Activated CD4-positive, alpha-beta memory T cell treated with anti-CD3 and anti-CD28 coated beads for 36 hours (primary cell): Measurements from ENCODE around the gene PKD2. TPM values are rescaled to one million over a fixed set of nuclear protein-coding genes. Genes with fewer than 3 reads are reported as not detected.
"Not testable (repeated sequence)": the region's sequence is repeated elsewhere in the genome, so short reads cannot be mapped to it uniquely, and the experiment has no call there.

Experiments
- CTCF ChIA-PET: fragments of 350-600 bp; sonication (Branson Sonifier 250); formaldehyde crosslinking; loops from one replicate; lab custom pipeline; 2021; ENCODE audit warnings: antibody characterized with exemption, inconsistent platforms; lab: Charles Lee
- POLR2A ChIA-PET: fragments of 350-600 bp; sonication (Branson Sonifier 250); formaldehyde crosslinking; loops from one replicate; lab custom pipeline; 2021; ENCODE audit warnings: antibody characterized with exemption; lab: Charles Lee
- DNase-seq: peaks from one replicate; pipeline ENCODE4 v3.0.0-alpha.2; 2020
- H3K27ac Mint-ChIP-seq: one replicate; pipeline ENCODE4 v1.8.0; 2021; ENCODE audit warnings: mixed read lengths
- H3K27me3 Mint-ChIP-seq: one replicate; pipeline ENCODE4 v1.8.0; 2021; ENCODE audit warnings: mixed read lengths
- H3K36me3 Mint-ChIP-seq: one replicate; pipeline ENCODE4 v1.8.0; 2021; ENCODE audit warnings: mixed read lengths
- H3K4me1 Mint-ChIP-seq: one replicate; pipeline ENCODE4 v1.8.0; 2021; ENCODE audit warnings: low read depth, mixed read lengths
- H3K4me3 Mint-ChIP-seq: one replicate; pipeline ENCODE4 v1.8.0; 2021; ENCODE audit warnings: mild to moderate bottlenecking, mixed read lengths
- H3K9me3 Mint-ChIP-seq: one replicate; pipeline ENCODE4 v1.8.0; 2021; ENCODE audit warnings: mixed read lengths
- intact Hi-C: fragments of 100-400 bp; cut with micrococcal nuclease; formaldehyde crosslinking; loops from one replicate; pipeline ENCODE4 v1.15.1; 2023
- total RNA-seq, 2 experiments: library from RNA; stranded (reverse); gene quantifications; one replicate each; pipeline ENCODE4 v1.2.3, GENCODE V29; 2021

The PKD2 gene
- total RNA-seq, 2 experiments from 2014 or later, result 4.0 to 4.2 TPM

DNA sequence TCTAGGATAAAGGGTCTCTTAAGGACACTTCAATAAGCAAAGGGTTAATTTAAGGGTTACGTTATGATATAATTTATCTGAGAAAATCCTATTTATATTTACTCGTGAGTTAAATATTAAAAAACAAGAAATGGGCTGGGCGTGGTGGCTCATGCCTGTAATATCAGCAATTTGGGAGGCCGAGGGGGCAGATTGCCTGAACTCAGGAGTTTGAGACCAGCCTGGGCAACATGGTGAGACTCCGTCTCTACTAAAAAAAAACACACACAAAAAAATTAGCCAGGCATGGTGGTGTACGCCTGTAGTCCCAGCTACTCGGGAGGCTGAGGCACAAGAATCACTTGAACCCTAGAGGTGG is 100.7 kb downstream of the PKD2 start:
- H3K27ac Mint-ChIP-seq, DNase-seq, H3K4me3 Mint-ChIP-seq, POLR2A ChIA-PET, intact Hi-C loops, H3K36me3 Mint-ChIP-seq, H3K9me3 Mint-ChIP-seq, H3K27me3 Mint-ChIP-seq, H3K4me1 Mint-ChIP-seq: not testable (repeated sequence)
- CTCF ChIA-PET, result interaction anchor here (1.1 kb wide), 1 partner anchor 103 kb away, joined by 3 read pairs; no protein-coding TSS in a partner anchor

DNA sequence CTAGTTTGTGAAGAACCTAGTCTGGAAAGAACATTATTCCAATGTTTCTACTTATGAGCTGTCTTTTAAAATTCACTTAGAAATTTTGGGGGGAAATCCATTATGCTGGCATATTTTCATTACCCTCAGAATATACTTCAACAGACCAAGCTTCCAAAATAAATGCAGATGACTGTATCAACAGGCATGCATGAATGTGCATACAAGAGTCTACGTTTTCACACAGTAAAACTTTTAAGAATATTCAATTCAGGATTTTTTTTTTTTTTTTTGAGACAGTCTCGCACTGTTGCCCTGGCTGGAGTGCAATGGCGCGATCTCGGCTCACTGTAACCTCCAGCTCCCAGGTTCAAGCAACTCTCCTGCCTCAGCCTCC is 101.3 kb downstream of the PKD2 start:
- peaks cover under 1% of the 10 kb centered on the region for H3K27me3 Mint-ChIP-seq
- H3K9me3 Mint-ChIP-seq, result no peaks in the 10 kb centered on the region
- H3K36me3 Mint-ChIP-seq, result no peaks in the 10 kb centered on the region
- intact Hi-C loops, result no loop called here
- DNase-seq, result no peak
- H3K27ac Mint-ChIP-seq, result no peak overlapping the region
- H3K4me3 Mint-ChIP-seq, result no peak overlapping the region
- ChIA-PET POLR2A (no interaction called here), CTCF (no interaction called here)
- peaks cover 2% of the 10 kb centered on the region for H3K4me1 Mint-ChIP-seq

DNA sequence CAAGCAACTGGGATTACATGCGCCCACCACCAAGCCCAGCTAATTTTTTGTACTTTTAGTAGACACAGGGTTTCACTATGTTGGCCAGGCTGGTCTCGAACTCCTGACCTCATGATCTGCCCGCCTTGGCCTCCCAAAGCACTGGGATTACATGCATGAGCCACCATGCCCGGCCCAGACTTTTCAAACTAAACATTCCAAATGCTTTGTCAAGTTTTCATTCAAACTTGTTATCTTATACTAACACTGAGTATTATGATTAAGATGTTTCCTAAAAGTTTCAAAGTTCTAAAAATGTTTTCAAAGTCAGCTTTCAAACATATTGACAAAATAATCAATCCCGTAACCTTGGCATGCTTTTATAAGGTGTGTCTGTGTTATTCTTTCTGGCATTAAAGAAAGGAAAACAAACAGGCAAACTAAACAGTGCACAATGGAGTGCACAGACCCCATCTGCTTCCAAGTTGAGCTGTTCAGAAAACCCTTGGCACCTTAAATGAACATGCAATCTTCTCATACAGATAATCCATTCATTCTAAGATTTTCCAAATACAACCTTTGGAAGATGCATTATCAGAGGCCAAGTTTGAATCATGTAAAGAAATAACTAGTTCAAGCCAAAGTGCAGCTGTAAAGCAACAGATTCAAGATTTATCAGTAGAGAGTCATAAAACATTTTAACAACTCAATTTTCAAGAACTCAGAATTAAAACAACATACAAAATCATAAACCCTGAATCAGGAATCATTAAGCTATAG is 101.9 kb downstream of the PKD2 start:
- CTCF ChIA-PET, result interaction anchor here (1.1 to 1.4 kb wide), 2 partner anchors 34 to 110 kb away, joined by 3 to 4 read pairs; no protein-coding TSS in a partner anchor
- no peak for DNase-seq
- POLR2A ChIA-PET, result no interaction called here
- intact Hi-C loops, result no loop called here
- Mint-ChIP-seq H3K4me1 (peaks cover 2% of the 10 kb centered on the region), H3K36me3 (no peaks in the 10 kb centered on the region), H3K4me3 (no peak overlapping the region), H3K27me3 (no peaks in the 10 kb centered on the region), H3K27ac (no peak overlapping the region), H3K9me3 (no peaks in the 10 kb centered on the region)

DNA sequence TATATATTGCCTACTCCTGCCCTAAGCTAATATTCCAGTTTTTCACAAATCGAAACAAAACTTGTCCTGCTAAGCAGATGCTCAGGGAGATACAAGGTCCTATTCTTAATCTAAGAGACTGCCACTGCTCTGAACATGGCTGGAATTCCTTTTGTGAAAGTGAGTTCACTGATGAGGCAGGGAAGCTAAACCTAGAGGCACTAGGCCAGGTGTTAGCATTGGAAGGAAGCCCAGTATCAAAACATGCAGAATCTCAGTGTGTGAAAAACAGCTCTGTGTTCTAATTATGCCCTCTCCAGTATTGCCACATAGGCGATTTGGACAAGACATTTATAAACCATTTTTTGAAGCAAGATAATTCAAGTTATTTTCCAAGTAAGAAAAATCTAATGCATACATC is 103.4 kb downstream of the PKD2 start:
- H3K4me1 Mint-ChIP-seq, result peaks cover 2% of the 10 kb centered on the region
- ChIA-PET CTCF (interaction anchor here (0.6 kb wide), 1 partner anchor 62 kb away, joined by 3 read pairs; no protein-coding TSS in a partner anchor), POLR2A (no interaction called here)
- H3K9me3 Mint-ChIP-seq, result no peaks in the 10 kb centered on the region
- no peaks in the 10 kb centered on the region for H3K36me3 Mint-ChIP-seq
- H3K27ac Mint-ChIP-seq, result no peak overlapping the region
- no peak overlapping the region for H3K4me3 Mint-ChIP-seq
- no peaks in the 10 kb centered on the region for H3K27me3 Mint-ChIP-seq
- intact Hi-C loops, result no loop called here
- no peak for DNase-seq

DNA sequence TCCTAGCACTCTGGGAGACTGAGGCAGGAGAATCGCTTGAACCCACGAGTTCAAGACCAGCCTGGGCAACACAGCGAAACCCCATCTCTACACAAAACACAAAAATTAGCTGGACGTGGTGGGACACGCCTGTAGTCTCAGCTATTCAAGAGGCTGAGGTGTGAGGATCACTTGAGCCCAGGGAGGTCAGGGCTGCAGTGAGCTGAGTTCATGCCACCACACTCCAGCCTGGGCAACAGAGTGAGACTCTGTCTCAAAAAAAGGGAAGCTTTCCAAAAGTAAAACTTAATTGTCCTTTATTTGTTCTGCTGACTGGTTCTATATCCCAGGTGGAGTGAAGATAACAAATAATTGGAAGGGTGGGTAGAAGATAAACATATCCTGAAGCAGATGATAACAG is 105.4 kb downstream of the PKD2 start:
- Mint-ChIP-seq H3K36me3 (no peaks in the 10 kb centered on the region), H3K9me3 (no peaks in the 10 kb centered on the region), H3K27me3 (no peaks in the 10 kb centered on the region), H3K4me1 (no peaks in the 10 kb centered on the region), H3K27ac (no peak overlapping the region), H3K4me3 (no peak overlapping the region)
- ChIA-PET CTCF (no interaction called here), POLR2A (no interaction called here)
- no peak for DNase-seq
- intact Hi-C loops, result no loop called here

DNA sequence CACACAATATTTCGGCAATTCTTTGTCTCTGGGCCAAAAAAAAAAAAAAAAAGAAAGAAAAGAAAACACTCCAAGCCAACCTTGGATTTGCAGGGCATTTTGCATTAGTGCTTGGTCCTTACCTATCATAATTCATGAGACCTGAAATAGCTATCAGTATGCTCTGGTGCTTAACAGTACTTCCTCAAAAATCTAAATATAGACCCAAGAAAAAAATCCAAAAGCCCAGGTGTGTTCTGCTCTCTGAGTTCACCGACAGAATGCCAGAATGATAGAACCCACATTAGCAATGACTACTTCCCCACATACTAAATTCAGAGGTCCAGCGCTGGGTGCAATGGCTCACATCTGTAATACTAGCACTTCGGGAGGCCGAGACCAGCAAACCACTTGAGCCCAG is 108.2 kb downstream of the PKD2 start:
- CTCF ChIA-PET, result interaction anchor here (1.0 kb wide), 1 partner anchor 77 kb away, joined by 4 read pairs; no protein-coding TSS in a partner anchor
- no peaks in the 10 kb centered on the region for H3K27me3 Mint-ChIP-seq
- H3K27ac Mint-ChIP-seq, result no peak overlapping the region
- no peak overlapping the region for H3K4me3 Mint-ChIP-seq
- no peaks in the 10 kb centered on the region for H3K4me1 Mint-ChIP-seq
- peaks cover 17% of the 10 kb centered on the region for H3K9me3 Mint-ChIP-seq
- peaks cover 7% of the 10 kb centered on the region for H3K36me3 Mint-ChIP-seq
- intact Hi-C loops, result no loop called here
- DNase-seq, result no peak
- POLR2A ChIA-PET, result no interaction called here

DNA sequence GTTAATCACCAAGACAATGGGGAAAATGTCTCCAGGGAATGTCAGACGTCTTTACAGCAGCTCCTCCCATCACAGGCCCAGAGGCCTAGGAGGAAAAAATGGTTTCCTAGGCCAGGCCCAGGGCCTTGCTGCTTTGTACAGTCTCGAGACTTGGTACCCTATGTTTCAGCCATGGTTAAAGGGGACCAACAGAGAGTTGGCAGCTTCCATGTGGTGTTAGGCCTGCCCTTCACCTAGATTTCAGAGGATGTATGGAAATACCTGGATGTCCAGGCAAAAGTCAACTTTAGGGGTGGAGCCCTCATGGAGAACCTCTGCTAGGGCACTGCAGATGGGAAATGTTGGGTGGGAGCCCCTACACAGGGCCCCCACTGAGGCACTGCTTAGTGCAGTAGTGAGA is 112.5 kb downstream of the PKD2 start:
- peaks cover 13% of the 10 kb centered on the region for H3K36me3 Mint-ChIP-seq
- no peaks in the 10 kb centered on the region for H3K4me1 Mint-ChIP-seq
- POLR2A ChIA-PET, result no interaction called here
- CTCF ChIA-PET, result no interaction called here
- no peak overlapping the region for H3K27ac Mint-ChIP-seq
- no peak overlapping the region for H3K4me3 Mint-ChIP-seq
- intact Hi-C loops, result no loop called here
- DNase-seq, result no peak
- peaks cover 23% of the 10 kb centered on the region for H3K9me3 Mint-ChIP-seq
- H3K27me3 Mint-ChIP-seq, result peaks cover 3% of the 10 kb centered on the region

DNA sequence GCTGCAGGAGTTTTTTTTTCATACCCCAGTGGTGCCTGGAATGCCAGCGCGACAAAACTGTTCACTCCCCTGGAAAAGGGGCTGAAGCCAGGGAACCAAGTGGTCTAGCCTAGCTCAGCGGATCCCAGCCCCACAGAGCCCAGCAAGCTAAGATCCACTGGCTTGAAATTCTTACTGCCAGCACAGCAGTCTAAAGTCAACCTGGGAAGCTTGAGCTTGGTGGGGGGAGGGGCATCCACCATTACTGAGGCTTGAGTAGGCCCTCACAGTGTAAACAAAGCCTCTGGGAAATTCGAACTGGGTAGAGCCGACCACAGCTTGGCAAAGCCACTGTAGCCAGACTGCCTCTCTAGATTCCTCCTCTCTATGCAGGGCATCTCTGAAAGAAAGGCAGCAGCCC is 114.8 kb downstream of the PKD2 start:
- H3K27me3 Mint-ChIP-seq, DNase-seq, POLR2A ChIA-PET, intact Hi-C loops, CTCF ChIA-PET, H3K4me3 Mint-ChIP-seq, H3K27ac Mint-ChIP-seq, H3K4me1 Mint-ChIP-seq: not testable (repeated sequence)
- peaks cover 13% of the 10 kb centered on the region for H3K36me3 Mint-ChIP-seq
- H3K9me3 Mint-ChIP-seq, result peaks cover 23% of the 10 kb centered on the region

Other genes starting within 250 kb of the PKD2 start
- gene IBSP, start 208.1 kb upstream of the PKD2 start, total RNA-seq, result not detected
- not detected for gene MEPE, start 174.7 kb upstream of the PKD2 start, total RNA-seq
- under 1 TPM in 1 of 2 experiments, not detected in 1; 0.45 TPM for gene SPP1, start 31.9 kb upstream of the PKD2 start, total RNA-seq
- gene ABCG2, start 151.0 kb downstream of the PKD2 start, total RNA-seq, result under 1 TPM; 0.75 to 0.81 TPM